Midbrain (tissue), 1 donor: ENCODE measurements around the gene GOLGA6L10.
"Not testable (repeated sequence)": the region's sequence is repeated elsewhere in the genome, so short reads cannot be mapped to it uniquely, and the experiment has no call there.

Source experiments
- DNase-seq: peaks from one replicate; lab custom pipeline; 2025; lab: John Stamatoyannopoulos, UW

Gene GOLGA6L10

GRCh38 chr15:82317516-82317915 lies 31.8 kb downstream of the GOLGA6L10 start:
- not testable (repeated sequence) for DNase-seq

- no peak for DNase-seq
Measured at GRCh38 chr15:82317091-82317489, 32.2 kb downstream of the GOLGA6L10 start.

GRCh38 chr15:82316247-82317090 lies 32.8 kb downstream of the GOLGA6L10 start:
- not testable (repeated sequence) for DNase-seq

DNA sequence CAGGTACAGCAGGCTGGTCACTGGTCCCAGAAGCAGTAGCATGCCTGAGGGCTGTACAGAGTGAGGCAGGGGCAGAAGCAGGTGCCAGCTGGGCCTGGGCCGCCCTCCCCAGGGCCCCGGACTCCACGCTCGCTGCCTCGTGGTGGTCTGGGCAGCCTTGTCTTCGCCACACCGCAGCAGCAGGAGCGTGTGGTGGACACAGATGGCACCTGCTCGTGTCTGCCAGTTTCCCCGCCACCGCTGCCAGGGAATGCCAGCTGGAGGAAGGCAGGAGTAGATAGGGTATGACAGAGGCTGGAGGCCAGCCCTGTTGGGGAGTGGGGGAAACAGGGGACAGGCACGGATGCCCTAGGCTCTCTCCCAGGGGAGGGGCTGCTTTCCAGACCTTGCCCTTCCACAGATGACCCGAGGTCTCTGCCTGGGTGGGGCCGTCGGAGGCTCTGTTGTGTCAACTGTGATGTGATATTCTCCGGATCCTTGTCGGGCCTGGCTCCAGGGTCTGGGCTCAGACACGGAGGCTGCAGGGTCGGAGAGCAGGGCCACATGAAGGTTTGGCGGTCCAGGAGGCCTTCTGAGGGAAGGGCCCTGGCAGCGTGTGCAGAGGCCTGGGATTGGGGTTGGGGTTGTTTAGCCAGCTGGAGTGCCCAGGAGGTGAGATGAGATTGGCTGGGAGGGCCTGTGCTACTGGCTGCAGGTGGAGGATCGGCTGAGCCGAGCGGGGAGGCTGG lies 33.6 kb downstream of the GOLGA6L10 start:
- DNase-seq, result no peak

GRCh38 chr15:82314769-82315518 lies 34.3 kb downstream of the GOLGA6L10 start:
- DNase-seq, result no peak

- not testable (repeated sequence) for DNase-seq
Measured at GRCh38 chr15:82313951-82314768, 35.1 kb downstream of the GOLGA6L10 start.

- DNase-seq, result no peak
Measured at GRCh38 chr15:82313446-82313845, 35.8 kb downstream of the GOLGA6L10 start.

- no peak for DNase-seq
Measured at GRCh38 chr15:82312586-82313349, 36.5 kb downstream of the GOLGA6L10 start.

- not testable (repeated sequence) for DNase-seq
Measured at GRCh38 chr15:82311321-82311720, 38.0 kb downstream of the GOLGA6L10 start.

- DNase-seq, result no peak
Measured at GRCh38 chr15:82309802-82310201, 39.5 kb downstream of the GOLGA6L10 start.

DNA sequence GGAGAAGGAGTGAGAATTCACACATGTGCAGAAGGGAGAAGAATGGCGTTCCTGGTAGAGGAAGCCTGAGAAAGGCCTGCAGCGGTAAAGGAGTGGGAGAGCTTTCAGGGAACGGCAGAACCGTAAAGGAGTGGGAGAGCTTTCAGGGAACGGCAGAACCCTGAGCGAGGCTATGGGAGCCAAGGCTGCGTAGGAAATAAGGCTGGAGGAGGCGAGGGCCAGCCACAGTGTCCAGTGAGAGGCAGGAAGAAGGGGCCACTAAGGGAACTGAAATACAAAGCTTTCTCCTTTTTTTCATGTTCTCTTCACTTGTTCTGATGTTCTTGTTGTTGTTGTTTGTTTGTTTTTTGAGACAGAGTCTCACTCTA lies 41.6 kb downstream of the GOLGA6L10 start:
- no peak for DNase-seq

DNA sequence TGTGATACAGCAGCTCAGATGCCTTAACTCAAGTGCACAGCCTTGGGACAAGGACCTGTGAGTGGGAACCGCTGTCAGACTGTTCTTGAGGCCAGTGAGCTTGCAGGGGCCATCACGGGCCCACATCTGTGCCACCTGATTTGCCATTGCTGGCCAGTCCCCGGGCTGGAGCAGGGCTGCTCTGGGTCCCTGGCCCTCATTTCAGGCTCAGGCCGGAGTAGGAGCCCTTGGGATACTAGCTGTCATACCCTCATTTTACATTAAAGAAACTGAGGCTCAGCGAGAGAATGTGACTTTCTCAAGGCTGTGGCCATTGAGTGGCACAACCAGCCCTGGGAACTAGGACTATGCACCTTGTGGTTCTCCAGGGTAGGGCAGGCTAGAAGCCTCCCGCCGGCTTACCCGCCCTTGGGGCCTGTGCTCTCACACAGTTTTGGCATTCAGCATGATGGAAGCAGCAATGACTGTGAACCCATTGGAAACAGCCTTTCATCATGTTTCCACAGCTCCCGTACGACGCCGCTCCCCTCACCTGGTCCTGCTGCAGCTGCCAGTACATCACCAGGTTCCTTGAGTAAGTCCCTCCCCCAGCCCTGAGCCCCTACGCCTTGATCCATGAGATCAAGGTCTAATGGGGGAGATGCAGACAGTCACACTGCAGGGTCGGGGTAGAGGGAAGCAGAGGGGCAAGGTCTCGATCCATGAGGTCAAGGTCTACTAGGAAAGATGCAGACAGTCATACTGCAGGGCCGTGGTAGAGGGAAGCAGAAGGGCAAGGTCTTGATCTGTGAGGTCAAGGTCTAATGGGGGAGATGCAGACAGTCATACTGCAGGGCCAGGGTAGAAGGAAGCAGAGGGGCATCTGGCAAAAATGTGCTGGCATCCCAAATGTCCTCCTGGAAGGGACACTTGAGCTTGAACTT lies 42.2 kb downstream of the GOLGA6L10 start:
- DNase-seq, result no peak

GRCh38 chr15:82305621-82306048 lies 43.6 kb downstream of the GOLGA6L10 start:
- no peak for DNase-seq

- DNase-seq, result no peak
Measured at GRCh38 chr15:82304778-82305090, 44.5 kb downstream of the GOLGA6L10 start.

GRCh38 chr15:82303956-82304777 lies 45.1 kb downstream of the GOLGA6L10 start:
- DNase-seq, result no peak

DNA sequence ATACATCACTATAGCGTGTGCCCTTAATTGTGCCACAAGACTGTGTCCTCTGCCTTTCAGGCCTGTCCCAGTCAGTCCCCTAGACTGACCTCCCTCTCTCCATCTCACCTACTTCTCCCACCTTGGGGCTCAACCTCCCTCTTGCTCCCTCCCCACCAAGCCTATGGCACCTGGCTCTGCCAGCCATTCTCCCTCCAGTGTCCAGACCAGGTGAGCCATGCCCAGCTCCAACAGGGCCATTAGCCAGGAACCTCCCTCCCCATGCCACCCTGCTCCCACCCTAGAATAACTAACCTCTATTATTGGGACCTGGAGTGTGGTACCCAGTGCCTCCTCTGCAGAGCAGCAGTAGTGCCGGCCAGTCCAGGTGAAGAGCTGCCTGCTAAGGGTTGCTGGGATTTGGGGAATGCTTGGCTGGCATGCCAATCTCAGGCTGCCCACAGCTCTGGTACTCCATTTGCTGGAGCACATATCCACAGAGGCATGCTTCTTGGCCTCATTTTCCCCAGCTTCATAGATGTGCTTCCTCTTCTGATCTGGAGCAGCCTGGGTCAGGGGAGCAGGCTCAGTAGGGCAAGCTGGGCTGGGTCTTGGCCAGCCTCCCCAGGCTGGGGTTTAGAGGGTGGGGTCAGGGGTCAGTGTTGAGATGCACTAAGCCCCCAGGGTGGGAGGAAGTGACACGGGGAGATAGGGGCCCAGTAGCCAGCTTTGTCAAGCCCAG lies 47.8 kb downstream of the GOLGA6L10 start:
- DNase-seq, result no peak

GRCh38 chr15:82300883-82301282 lies 48.4 kb downstream of the GOLGA6L10 start:
- no peak for DNase-seq

DNA sequence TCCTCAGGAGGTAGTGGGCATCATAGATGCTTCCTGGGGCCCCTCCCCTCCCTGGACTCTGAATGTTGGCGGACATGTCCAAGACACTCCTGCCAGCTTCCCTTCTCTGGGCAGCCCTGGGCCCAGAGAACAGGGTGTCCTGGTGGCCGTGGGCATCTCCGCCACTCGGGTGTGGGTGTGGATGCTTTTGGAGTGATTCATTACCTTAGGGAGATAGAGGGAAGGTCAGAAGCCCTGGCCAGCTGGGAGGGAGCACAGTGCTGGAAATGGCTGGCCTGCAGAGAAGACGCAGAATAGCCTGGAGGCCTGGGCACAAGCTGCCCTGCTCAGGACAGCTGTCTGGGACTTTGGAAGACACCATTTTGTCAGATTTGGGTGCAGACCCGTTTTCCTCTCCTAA lies 48.9 kb downstream of the GOLGA6L10 start:
- not testable (repeated sequence) for DNase-seq
